GM18870 (cell line): Measurements from ENCODE around the gene TRERF1.

Experiments
- ATAC-seq: cut with Tn5 transposase; IDR thresholded peaks from one replicate; pipeline ENCODE4 v1.9.1; 2021; ENCODE audit warnings: moderate library complexity; ENCODE audit not compliant: unreplicated experiment

Gene TRERF1

GRCh38 chr6:42313941-42314570 lies 137.7 kb downstream of the TRERF1 start:
- ATAC-seq = no peak

GRCh38 chr6:42313038-42313437 lies 138.7 kb downstream of the TRERF1 start:
- no peak for ATAC-seq

- no peak for ATAC-seq
Observed at GRCh38 chr6:42307141-42307470, 144.6 kb downstream of the TRERF1 start.

- no peak for ATAC-seq
Observed at GRCh38 chr6:42306439-42307140, 145.1 kb downstream of the TRERF1 start.

GRCh38 chr6:42304053-42304712 lies 147.5 kb downstream of the TRERF1 start:
- ATAC-seq = no peak

- ATAC-seq = no peak
Observed at GRCh38 chr6:42302411-42302810, 149.3 kb downstream of the TRERF1 start.

GRCh38 chr6:42301986-42302385 lies 149.7 kb downstream of the TRERF1 start:
- ATAC-seq = no peak

- no peak for ATAC-seq
Observed at GRCh38 chr6:42300701-42301100, 151.0 kb downstream of the TRERF1 start.

GRCh38 chr6:42300185-42300584 lies 151.5 kb downstream of the TRERF1 start:
- ATAC-seq = no peak

GRCh38 chr6:42297661-42298060 lies 154.1 kb downstream of the TRERF1 start:
- no peak for ATAC-seq

GRCh38 chr6:42296614-42297013 lies 155.1 kb downstream of the TRERF1 start:
- no peak for ATAC-seq

GRCh38 chr6:42295677-42296076 lies 156.0 kb downstream of the TRERF1 start:
- no peak for ATAC-seq

- ATAC-seq = no peak
Observed at GRCh38 chr6:42295181-42295580, 156.5 kb downstream of the TRERF1 start.

- no peak for ATAC-seq
Observed at GRCh38 chr6:42294759-42295158, 157.0 kb downstream of the TRERF1 start.

GRCh38 chr6:42293386-42293977 lies 158.2 kb downstream of the TRERF1 start:
- no peak for ATAC-seq

- ATAC-seq = no peak
Observed at GRCh38 chr6:42292004-42292740, 159.6 kb downstream of the TRERF1 start.

GRCh38 chr6:42287756-42288155 lies 164.0 kb downstream of the TRERF1 start:
- no peak for ATAC-seq

- ATAC-seq = no peak
Observed at GRCh38 chr6:42281570-42281969, 170.2 kb downstream of the TRERF1 start.

- no peak for ATAC-seq
Observed at GRCh38 chr6:42280966-42281533, 170.7 kb downstream of the TRERF1 start.

- ATAC-seq = no peak
Observed at GRCh38 chr6:42279966-42280629, 171.6 kb downstream of the TRERF1 start.
